Thymus (tissue), 11 donors: ENCODE results near the gene PJVK. TPM values are rescaled to one million over a fixed set of nuclear protein-coding genes. Genes with fewer than 3 reads are reported as not detected.

ENCODE experiments used
- DNase-seq, 9 donors: peaks; one replicate each; pipeline ENCODE4 v3.0.0-alpha.2; 2013; ENCODE audit warnings: low spot score in 9 of 9, low read depth in 6 of 9, missing footprints in 1 of 9
- H3K27ac ChIP-seq, 2 donors: one replicate each; pipeline ENCODE4 v1.5.1; 2013; ENCODE audit warnings: control low read depth in 1 of 2, low read depth in 1 of 2, low read length in 1 of 2, mild to moderate bottlenecking in 1 of 2, moderate library complexity in 1 of 2
- H3K27me3 ChIP-seq, 2 donors: one replicate each; pipeline ENCODE4 v1.5.1; 2013; ENCODE audit warnings: low read length in 1 of 2; ENCODE audit not compliant: control insufficient read depth in 2 of 2, insufficient read depth in 1 of 2
- H3K36me3 ChIP-seq, 2 donors: one replicate each; pipeline ENCODE4 v1.5.1; 2013; ENCODE audit warnings: low read length in 1 of 2, mild to moderate bottlenecking in 1 of 2, moderate library complexity in 1 of 2; ENCODE audit not compliant: control insufficient read depth in 2 of 2, insufficient read depth in 2 of 2
- H3K4me1 ChIP-seq, 2 donors: one replicate each; pipeline ENCODE4 v1.5.1; 2013; ENCODE audit warnings: low read length in 2 of 2; ENCODE audit not compliant: control insufficient read depth in 2 of 2, insufficient read depth in 2 of 2
- H3K4me3 ChIP-seq, 2 donors: one replicate each; pipeline ENCODE4 v1.5.1; 2013; ENCODE audit warnings: low read length in 2 of 2, control low read depth in 1 of 2, mild to moderate bottlenecking in 1 of 2
- H3K9me3 ChIP-seq, 2 donors: one replicate each; pipeline ENCODE4 v1.5.1; 2013; ENCODE audit warnings: low read length in 1 of 2, mild to moderate bottlenecking in 1 of 2; ENCODE audit not compliant: control insufficient read depth in 2 of 2, insufficient read depth in 1 of 2
- WGBS: extraction: QIAGEN DNeasy Blood & Tissue Kit; methylation state at CpG from one replicate; pipeline ENCODE4 v1.1.7; 2013; 5-methylcytosine and 5-hydroxymethylcytosine counted together
- polyA plus RNA-seq: library from polyadenylated mRNA; stranded (reverse); fragments of 200-250 nt; gene quantifications from one replicate; pipeline ENCODE4 v1.2.3, GENCODE V29; 2013
- total RNA-seq: library from RNA; stranded (reverse); fragments of 120-200 nt; gene quantifications from one replicate; pipeline ENCODE4 v1.2.4, GENCODE V29; 2013
- donor health status: healthy.

PJVK gene
- total and polyA plus RNA-seq, 2 donors = 1.6 to 13.6 TPM

- Histone ChIP-seq H3K4me1 (peaks cover 7 to 10% of the 10 kb centered on the region in 2 donors), H3K4me3 (no peak overlapping the region), H3K9me3 (no peaks in the 10 kb centered on the region), H3K27ac (no peak overlapping the region), H3K36me3 (no peaks in the 10 kb centered on the region), H3K27me3 (peaks cover 0 to 2% of the 10 kb centered on the region in 2 donors)
- DNase-seq = no peak
Measured at GRCh38 chr2:178476477-178476876, 25.3 kb downstream of the PJVK start.

GRCh38 chr2:178477443-178478129 is 26.4 kb downstream of the PJVK start:
- 12% methylated on average over 3 of the region's 3 CpGs for WGBS
- Histone ChIP-seq H3K9me3 (no peaks in the 10 kb centered on the region), H3K4me3 (peak overlapping the region; percentile 58 to 71), H3K4me1 (peaks cover 14 to 17% of the 10 kb centered on the region in 2 donors), H3K27ac (peak overlapping the region in 1 of 2 donors; percentile 95), H3K27me3 (peaks cover 0 to 2% of the 10 kb centered on the region in 2 donors), H3K36me3 (no peaks in the 10 kb centered on the region)
- DNase-seq = peak in 2 of 9 donors; percentile 8 to 31

GRCh38 chr2:178478130-178478438 is 26.9 kb downstream of the PJVK start:
- Histone ChIP-seq H3K9me3 (no peaks in the 10 kb centered on the region), H3K36me3 (no peaks in the 10 kb centered on the region), H3K27ac (peak overlapping the region; percentile 95), H3K4me1 (peaks cover 17 to 18% of the 10 kb centered on the region in 2 donors), H3K27me3 (peaks cover 0 to 2% of the 10 kb centered on the region in 2 donors), H3K4me3 (peak overlapping the region; percentile 58 to 71)
- under 1% methylated on average over 10 of the region's 10 CpGs for WGBS
- DNase-seq = peak in 1 of 9 donors; percentile 34

- H3K4me1 ChIP-seq = peaks cover 17 to 18% of the 10 kb centered on the region in 2 donors
Measured at GRCh38 chr2:178478439-178479274, 27.5 kb downstream of the PJVK start, which contains the start of gene FKBP7. Gene FKBP7, minus strand, starts transcription at chr2:178478600. Its CDS starts 101 bp downstream, at chr2:178478499.

GRCh38 chr2:178479275-178479616 is 28.1 kb downstream of the PJVK start:
- DNase-seq = peak in 1 of 9 donors; percentile 20
- no peaks in the 10 kb centered on the region for H3K9me3 ChIP-seq
- H3K27ac ChIP-seq = peak overlapping the region in 1 of 2 donors; percentile 95
- peaks cover 0 to 2% of the 10 kb centered on the region in 2 donors for H3K27me3 ChIP-seq
- H3K36me3 ChIP-seq = no peaks in the 10 kb centered on the region
- H3K4me3 ChIP-seq = peak overlapping the region; percentile 58 to 71
- peaks cover 17 to 18% of the 10 kb centered on the region in 2 donors for H3K4me1 ChIP-seq
- 58% methylated on average over 4 of the region's 4 CpGs for WGBS

More at GRCh38 chr2:178478439-178479274, 27.5 kb downstream of the PJVK start, which contains the start of gene FKBP7:
- Histone ChIP-seq H3K36me3 (no peaks in the 10 kb centered on the region), H3K4me3 (peak within 1 kb of the TSS; percentile 58 to 71), H3K27ac (peak within 1 kb of the TSS; percentile 95), H3K27me3 (peaks cover 0 to 2% of the 10 kb centered on the region in 2 donors), H3K9me3 (no peaks in the 10 kb centered on the region)
- under 1% methylated on average over 56 of the region's 56 CpGs for WGBS
- DNase-seq = peak; percentile 66 to 93 (median 77)

- H3K4me1 ChIP-seq = peaks cover 17 to 18% of the 10 kb centered on the region in 2 donors
- 36% methylated on average over 19 of the region's 19 CpGs for WGBS
- peak overlapping the region; percentile 67 to 84 for H3K27ac ChIP-seq
- H3K36me3 ChIP-seq = no peaks in the 10 kb centered on the region
- H3K9me3 ChIP-seq = no peaks in the 10 kb centered on the region
- DNase-seq = peak in 1 of 9 donors; percentile 30
- peaks cover 0 to 2% of the 10 kb centered on the region in 2 donors for H3K27me3 ChIP-seq
- peak overlapping the region; percentile 63 to 66 for H3K4me3 ChIP-seq
Measured at GRCh38 chr2:178479758-178480226, 28.6 kb downstream of the PJVK start.

- WGBS = under 1% methylated on average over 92 of the region's 92 CpGs
- Histone ChIP-seq H3K9me3 (no peaks in the 10 kb centered on the region), H3K27ac (peak within 1 kb of the TSS; percentile 84 to 95), H3K4me3 (peak within 1 kb of the TSS; percentile 63 to 66), H3K27me3 (peaks cover 0 to 2% of the 10 kb centered on the region in 2 donors), H3K4me1 (peaks cover 17 to 18% of the 10 kb centered on the region in 2 donors), H3K36me3 (no peaks in the 10 kb centered on the region)
- peak in 8 of 9 donors; percentile 24 to 79 (median 56) for DNase-seq
Measured at GRCh38 chr2:178480227-178481181, 29.3 kb downstream of the PJVK start, which contains the start of gene PLEKHA3. Gene PLEKHA3, plus strand, starts transcription at chr2:178480457. Its CDS starts 413 bp downstream, at chr2:178480870.

GRCh38 chr2:178482437-178482836 is 31.3 kb downstream of the PJVK start:
- no peak for DNase-seq
- WGBS = 98% methylated on average over 4 of the region's 4 CpGs
- Histone ChIP-seq H3K36me3 (no peaks in the 10 kb centered on the region), H3K4me3 (no peak overlapping the region), H3K27ac (no peak overlapping the region), H3K27me3 (peaks cover 0 to 2% of the 10 kb centered on the region in 2 donors), H3K4me1 (peaks cover 17 to 18% of the 10 kb centered on the region in 2 donors), H3K9me3 (no peaks in the 10 kb centered on the region)
